ENCODE results near the gene NRAP. TPM values are rescaled to one million over a fixed set of nuclear protein-coding genes. Genes with fewer than 3 reads are reported as not detected.

NRAP gene
- total RNA-seq, 1 donor from 2014 or later = not detected

DNA sequence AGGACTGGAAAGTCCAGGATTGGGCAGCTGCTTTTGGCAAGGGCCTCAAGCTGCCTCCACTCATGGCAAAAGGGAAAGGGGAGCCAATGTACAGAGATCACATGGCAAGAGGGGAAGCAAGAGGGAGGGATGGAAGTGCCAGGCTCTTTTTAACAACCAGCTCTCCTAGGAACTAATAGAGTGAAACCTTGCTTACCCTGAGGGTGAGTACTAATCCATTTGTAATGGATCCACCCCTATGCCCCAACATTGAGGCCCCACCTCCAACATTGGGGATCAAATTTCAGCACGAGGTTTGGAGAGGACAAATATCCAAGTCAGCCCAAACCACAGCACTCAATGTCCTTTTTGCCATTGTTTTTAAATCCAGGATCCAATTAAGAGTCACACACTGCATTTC is 98.5 kb downstream of the NRAP start:
- intact Hi-C loops (cut with micrococcal nuclease) = no loop called here

DNA sequence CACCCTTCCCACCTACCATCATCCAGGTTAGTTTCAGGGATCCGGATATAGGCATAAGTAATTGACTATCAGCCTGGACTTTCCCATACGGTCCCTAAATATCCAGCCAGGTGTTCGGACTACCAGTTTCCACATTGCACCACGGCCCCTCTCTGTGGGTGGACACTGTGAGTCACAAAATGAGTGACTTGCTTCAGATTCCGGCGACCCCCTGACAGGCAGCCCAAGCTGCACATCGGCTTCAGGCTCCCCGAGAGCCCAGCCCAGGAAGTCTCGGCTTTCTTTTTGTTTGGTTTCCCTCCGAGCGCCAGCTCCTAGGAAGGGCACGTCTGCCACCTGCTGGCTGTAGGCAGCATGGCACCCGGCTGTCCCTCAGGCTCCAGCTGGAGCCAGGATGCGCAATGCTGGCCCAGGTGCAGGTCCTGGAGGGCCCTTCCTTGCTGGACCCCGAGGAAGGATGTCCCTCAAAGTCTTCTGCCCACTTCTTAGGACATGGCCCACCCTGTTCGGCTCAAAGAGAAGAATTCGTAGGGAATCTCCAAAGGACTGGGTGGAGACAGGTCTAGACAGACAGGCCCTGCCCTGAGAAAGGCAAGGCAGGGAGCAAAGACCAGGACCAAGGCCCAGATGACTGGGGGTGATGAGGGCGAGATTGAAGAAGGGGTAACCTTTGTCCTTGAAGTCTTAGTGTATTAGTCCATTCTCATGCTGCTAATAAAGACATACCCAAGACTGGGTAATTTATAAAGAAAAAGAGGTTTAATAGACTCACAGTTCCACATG is 100.3 kb downstream of the NRAP start:
- intact Hi-C loops (cut with micrococcal nuclease) = loop anchor here (5.0 kb wide), 1 partner anchor 1091 kb away; no protein-coding TSS in a partner anchor

DNA sequence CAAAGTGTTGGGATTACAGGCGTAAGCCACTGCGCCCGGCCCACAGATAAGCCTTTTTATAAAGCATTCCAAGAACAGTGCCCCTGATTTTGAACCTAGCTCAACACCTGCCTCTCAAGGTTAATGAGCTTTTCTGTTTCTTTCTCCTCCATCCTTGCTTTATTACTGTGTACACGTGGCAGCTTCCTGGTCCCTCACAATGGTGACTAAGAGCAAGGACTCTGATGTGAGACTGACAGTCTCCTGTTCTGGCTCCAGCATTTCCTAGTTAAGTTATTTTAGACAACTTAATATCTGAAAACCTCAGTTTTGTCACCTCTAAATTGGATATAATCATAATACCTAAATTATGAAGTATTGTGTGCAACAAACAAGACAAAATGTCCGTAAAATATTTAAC is 101.1 kb downstream of the NRAP start:
- intact Hi-C loops (cut with micrococcal nuclease) = loop anchor here (5.0 kb wide), 1 partner anchor 1090 kb away; no protein-coding TSS in a partner anchor

DNA sequence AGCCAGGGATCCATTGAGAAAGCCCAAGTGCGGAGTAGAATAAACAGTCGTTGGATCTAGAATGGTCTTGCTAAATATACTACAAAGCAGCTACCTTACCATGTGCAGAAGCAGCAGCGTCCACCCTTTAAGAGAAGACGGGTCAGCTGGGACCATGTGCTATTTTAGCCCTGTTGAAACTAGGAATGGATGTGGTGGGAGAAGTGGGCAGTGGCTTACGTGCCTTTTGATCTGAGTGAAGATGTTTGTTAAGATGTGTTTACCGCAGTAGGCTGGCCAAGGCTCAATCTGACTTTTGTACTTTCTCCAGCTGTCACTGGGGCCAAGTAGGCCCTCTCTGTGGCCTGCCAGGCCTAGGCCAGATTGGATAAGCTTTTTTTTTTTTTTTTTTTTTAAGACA is 101.8 kb downstream of the NRAP start:
- intact Hi-C loops (cut with micrococcal nuclease) = loop anchor here (5.0 kb wide), 1 partner anchor 1090 kb away; no protein-coding TSS in a partner anchor

DNA sequence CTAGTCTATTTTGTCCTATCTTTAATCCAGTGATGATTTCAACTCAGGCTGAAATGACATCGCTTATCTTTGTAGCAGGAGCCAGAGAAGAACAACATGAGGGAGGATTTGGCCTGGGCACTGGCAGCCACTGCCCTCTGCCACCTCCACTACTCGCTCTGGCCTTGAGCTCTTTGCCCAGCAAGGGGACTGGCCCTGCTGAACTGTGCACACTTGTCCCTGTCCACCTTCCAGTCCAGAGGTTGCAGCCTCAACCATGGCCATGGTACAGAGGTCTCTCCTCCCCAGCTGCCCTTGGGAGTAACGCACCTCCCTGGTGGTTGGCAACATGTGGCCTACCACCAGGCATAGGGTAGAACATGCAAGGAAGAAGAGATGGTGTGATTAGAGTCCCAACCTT is 102.6 kb downstream of the NRAP start:
- intact Hi-C loops (cut with micrococcal nuclease) = loop anchor here (5.0 kb wide), 1 partner anchor 1089 kb away; no protein-coding TSS in a partner anchor

DNA sequence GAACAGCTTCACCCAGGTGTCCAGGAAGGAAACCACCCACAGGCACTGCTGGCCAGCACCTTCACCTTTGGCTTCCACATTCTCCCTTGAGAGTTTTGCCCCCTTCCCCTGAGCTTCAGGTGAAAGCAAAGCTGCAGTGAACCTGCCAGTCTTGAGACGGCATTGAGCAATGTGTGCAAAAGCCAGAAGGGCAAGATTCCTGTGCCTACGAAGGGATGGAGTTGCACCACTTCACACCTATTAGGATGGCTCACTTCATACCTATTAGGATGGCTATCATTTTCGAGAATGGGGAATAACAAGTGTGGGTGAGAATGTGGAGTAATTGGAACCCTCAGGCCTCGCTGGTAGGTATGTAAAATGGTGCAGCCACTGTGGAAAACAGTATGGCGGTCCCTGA is 103.8 kb downstream of the NRAP start:
- intact Hi-C loops (cut with micrococcal nuclease) = loop anchor here (5.0 kb wide), 1 partner anchor 1088 kb away; no protein-coding TSS in a partner anchor

DNA sequence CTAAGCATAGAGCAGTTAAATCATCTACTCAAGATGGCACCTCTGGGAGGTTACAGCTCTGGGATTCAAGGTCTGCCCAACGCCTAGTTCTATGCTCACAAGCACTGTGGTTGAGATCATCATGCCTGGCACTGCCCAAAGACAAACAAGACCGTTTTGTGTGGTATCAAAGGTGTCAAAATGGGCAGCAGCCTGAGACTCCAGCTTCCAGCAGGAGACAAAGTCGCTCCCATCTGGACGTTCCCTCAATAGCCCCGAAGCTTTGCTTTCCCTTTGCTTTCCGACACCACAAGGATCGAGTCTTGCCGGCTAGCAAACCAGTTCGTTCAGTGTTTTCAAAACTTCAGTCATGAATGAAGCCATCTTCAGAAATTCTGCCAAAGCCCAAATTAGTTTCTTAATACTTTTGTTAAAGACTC is 105.9 kb downstream of the NRAP start:
- intact Hi-C loops (cut with micrococcal nuclease) = no loop called here

DNA sequence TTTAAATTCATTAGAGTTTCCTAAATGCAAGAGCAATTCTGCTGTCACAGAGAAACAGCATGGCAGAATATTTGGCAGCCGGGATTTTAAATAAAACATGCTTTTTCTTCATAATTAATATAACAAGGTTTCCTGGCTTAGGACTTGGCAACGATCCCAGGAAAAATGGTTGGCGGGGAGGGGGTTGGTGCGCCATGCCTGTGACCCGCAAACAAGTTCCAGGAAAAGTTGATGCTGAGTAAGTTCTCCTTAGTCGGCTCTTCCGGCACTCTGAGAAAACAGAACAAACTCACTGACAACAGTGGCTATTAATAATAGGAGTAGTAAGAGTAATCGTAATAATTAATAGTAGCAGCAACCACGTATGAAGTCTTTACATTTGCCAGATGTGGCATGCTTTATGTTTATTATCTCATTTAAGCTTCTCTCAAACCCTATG is 106.4 kb downstream of the NRAP start:
- intact Hi-C loops (cut with micrococcal nuclease) = no loop called here

DNA sequence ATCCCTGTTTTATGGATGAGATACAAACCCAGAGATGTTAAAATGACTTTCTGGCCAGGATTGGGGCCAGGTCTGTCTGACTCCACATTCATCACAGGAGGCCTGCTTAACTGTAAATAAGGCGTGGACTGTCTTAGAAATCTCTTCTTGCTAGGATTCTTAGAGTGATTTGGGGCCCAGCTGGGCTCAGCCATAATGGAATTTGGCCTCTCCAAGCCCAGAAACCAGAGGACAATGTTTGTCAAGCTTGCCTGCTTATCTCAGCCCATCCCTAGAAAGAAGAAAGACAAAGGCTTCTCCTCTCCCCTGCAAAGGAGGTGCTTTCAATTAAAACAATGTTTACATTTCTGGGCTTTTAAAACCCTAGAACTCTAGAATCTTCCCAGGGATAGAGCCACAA is 108.1 kb downstream of the NRAP start:
- intact Hi-C loops (cut with micrococcal nuclease) = no loop called here

DNA sequence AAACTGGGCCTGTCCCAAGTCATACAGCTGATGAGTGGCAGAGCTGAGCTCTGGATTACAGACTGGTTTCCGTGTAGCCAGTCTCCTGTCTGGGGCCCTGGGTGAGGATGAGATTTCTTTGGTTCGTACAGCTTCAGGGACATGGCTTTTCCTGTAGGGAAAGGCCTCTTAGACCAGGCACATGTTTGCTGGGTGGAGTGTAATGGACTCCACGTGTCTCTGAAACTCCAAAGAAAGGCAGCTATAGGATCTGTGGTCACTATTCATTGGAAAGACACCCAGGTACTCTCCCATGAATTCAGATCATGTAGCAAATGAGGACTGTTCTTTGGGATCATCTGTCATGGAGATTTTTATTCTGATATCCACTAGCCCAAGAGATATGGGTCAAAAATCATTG is 108.6 kb downstream of the NRAP start:
- intact Hi-C loops (cut with micrococcal nuclease) = no loop called here

DNA sequence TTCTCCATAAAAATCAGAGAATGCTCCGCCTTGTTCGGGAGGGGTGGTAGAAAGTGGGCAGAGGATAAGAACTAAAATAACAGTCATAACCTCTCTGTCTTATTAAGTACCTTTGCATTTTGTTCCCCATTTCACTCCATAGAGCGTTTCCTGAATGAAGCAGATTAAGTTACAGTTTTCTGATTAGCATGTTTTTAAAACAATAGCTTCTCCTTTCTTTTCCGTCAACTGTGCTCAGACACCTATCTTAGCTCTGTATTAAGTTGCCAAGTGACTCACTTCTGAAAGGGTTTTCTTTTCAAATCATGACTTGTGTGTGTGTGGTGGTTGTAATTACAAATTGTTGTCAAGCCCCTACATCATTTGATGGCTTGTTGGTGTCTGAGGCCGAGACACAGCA is 109.6 kb downstream of the NRAP start:
- intact Hi-C loops (cut with micrococcal nuclease) = no loop called here

DNA sequence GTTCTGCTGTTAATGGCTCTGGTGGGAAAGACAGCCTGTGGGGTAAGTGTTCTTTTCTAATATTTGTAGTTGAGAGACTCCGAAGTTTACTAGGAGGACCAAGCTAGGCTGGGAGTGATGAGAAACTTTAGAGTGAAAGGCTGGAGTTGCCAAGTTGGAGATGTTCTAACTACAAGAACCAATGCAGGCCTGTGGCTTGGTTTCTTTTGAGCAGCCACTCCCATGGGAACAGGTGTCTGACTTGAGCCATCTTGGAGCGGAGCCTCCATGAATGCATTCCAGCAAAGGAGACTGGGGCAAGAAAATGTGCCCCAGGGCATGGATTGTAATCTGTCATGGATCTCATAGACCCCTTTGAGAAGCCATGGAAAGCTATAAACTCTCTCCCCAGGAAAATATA is 110.7 kb downstream of the NRAP start:
- intact Hi-C loops (cut with micrococcal nuclease) = no loop called here

DNA sequence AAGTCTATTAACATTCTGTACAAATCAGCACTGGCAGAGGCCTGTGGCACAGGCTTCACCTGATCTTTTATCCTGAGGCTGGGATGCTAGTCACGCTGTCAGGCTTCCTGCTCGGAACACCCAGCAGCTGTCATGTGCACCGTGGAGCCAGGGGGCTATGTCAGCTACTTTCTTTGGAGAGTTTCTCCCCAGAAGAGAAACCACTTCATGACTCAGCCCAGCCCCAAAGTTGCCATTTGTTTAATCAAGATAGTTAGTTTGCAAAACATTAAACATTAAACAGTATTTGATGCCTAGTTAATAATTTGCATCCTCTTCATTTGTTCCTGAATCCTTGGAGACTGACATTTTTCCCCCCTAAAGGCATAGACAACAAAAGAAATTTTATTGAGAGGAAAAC is 111.1 kb downstream of the NRAP start, which contains the start of gene HABP2:
Gene HABP2 (plus strand): TSS at position 353 of the 400 bp plus-strand sequence. CDS start 69 bp downstream, outside the sequence.
- intact Hi-C loops (cut with micrococcal nuclease) = no loop called here

DNA sequence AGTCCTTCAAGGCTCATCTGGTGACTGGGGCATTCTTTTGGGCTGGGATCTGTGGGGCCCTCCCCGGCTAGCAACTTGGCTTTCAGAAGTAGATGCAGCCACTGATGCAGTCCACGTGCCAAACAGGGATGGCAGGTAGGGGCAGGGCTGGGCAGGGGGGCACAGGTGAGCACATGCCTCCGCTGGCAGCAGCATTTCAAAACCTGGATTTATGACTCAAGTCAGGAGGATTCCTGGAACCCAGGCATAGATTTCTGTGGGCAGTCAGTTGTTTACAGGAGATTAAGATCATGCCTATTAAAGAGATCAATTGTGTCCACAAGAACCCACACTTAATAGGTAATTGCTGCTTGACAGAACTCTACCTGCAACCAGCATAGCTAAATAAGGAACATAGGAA is 111.8 kb downstream of the NRAP start:
- intact Hi-C loops (cut with micrococcal nuclease) = no loop called here

DNA sequence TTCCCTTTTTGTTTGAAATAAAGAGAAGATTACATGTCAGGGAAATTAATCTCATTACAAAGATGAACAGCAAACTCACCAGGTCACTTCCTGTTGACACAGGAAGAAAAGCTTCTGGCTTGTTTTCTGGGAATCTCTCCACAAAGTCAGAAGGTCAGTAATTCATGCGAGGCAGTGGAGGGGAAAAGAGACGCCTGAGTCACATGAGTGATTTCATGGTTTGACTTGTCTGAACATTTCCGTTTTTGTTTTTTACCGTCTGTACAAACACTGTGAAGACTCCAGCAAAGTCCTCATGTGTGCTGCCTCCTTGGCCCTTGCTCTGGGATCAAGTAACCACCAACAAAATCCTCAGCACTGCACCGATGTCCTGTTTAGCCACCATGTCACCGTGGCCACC is 113.5 kb downstream of the NRAP start:
- intact Hi-C loops (cut with micrococcal nuclease) = no loop called here

DNA sequence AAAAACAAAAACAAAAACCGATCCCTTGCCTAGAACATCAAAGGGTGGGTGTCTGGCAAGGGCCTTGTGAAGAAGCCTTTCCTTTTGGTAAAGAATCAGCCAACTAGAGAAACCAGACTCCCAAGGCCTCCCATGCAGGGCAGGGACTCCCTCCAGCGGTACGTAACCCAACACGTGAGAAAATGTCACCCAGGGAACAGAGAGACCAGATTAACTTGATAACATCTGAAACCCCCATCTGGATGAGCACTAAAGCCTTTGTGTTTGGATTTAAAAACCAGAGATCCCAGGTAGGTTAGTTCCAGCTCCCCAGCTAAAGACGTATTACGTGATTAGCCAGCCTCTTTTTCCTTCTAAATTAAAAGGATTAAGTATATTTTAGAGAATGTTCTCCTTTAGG is 114.0 kb downstream of the NRAP start:
- intact Hi-C loops (cut with micrococcal nuclease) = no loop called here

DNA sequence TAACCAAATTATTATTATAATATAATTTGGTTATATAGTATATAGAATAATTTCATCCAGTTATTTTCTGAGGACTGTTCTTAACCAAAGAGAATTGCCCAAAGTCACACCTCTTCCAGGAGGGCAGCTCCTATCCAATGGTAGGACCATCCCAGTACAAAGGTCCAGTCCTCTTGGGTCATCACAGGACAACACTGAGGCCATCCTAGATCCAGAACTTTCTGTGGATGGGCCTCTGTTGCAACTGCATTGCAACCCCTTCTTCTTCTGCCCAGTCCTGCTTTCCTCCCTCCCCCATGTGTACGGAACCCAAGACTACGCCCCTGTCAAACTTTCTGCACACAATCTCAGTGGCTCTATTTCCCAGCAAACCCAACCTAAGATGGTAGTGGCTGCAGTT is 116.4 kb downstream of the NRAP start:
- intact Hi-C loops (cut with micrococcal nuclease) = no loop called here

DNA sequence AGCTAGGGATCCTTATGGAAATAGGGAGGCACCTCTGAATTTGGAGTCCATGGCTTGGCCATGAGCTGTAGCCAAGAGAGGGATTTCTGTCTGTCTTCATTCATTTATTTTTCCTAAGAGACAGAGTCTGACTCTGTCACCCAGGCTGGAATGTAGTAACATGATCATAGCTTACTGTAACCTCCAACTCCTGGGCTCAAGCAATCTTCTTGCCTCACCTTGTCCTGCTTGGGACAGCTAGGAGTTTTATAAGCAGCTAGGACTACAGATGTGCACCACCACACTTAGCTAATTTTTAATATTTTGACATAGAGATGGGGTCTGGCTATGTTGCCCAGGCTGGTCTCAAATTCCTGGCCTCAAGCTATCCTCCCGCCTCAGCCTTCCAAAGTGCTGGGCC is 119.4 kb downstream of the NRAP start:
- intact Hi-C loops (cut with micrococcal nuclease) = no loop called here

DNA sequence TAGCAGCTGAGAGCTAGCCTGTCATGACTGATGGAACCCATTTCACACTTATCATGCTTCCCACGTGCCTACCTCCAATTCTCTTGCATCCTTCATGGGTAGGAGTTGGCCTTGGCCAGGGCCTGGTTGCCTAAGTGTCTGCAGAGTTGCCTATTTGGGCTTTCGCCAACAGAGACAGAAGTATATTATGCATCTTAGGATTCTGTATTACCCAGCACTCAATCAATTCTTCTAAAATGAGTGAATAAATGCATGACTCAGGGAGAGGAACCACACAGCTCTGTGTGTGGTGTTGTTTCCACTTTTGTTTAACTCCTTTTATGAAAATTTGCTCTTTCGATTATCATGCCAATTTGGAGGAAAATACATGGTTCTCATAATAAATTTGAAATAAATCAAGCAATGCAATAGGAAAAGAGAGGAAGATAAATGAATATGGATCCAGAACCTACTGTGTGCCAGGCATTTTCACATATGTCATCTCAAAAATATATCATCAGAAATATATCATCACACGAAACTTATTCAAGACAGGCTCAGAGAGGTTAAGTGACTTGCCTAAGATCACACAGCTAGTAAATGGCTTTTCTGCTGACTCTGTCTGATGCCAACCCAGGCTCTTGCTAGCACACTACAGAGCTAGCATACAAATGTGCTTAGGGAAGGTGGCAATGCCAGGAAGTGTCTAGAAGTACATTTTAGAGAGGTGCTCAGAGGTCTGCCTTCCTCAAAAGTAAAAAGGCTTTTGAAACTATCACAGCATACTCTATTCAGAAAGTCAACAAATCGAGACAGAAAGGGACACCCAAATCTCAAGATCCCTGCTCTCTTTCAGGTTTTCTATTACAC is 120.5 kb downstream of the NRAP start:
- intact Hi-C loops (cut with micrococcal nuclease) = no loop called here

DNA sequence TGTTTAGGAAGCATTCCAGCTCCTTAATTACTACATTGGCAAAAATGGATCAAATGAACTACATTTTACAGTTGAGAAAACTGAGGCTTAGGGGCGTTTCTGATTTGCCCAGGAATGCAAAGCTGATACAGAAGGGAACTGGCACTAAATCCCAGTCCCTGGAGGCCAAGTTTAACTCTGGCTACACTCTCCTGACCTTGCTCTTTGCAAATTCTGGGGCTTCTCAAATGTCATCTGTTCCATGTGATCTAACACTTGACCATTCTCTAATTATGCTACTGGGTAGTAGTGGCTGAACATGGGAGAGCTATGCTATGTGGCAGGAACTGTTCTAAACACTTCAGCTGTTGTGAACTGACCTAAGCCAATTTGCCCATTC is 122.3 kb downstream of the NRAP start:
- intact Hi-C loops (cut with micrococcal nuclease) = no loop called here

DNA sequence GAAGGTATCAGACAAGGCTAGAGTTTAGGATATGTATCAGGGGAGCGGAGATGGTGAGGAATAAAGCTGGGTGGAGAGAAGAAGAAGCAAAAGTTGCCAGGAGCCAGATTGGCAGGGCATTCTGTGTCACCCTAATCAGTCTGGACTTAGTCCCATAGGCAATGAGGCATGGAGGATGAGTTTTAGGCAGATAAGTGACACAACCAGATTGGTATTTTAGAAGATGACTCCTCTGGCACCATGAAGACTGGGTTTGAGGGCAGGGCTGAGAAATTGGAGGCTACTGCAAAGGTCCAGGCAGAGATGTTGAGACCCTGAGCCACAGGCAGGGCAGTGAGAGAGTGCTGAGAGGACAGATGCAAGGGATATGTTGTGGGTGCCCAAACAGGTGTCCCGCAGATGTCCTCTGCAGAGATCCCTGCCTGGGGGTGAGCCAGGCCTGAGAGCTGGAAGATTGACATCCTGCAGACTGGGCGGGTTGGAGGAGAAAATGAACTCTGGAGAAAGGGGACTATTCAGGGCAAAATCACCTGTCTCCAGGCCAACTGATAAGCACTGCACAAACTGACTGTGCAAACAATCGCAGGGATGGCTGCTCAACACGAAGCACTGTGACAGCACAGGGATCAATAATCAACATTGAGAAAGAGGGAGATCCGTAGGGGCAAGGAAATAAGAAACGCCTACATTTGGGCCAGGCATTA is 122.8 kb downstream of the NRAP start:
- intact Hi-C loops (cut with micrococcal nuclease) = no loop called here

DNA sequence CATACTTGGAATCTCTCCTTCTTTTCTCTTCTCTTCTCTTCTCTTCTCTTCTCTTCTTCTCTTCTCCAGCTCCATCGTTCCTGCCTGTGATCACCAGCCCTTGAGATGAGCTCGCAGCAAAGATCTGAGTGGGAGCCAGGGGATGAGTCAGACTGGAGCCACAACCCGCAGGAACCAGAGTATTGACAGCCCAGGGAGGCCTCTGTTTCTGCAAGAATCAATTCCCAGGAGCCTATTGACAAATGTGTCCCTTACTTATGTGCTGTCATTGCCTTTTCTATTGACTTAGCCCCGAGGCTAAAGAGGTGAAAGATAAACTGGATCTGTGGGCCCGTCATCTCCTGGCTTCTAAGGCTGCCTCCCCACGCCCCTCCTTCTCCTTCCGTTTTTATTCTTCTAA is 124.1 kb downstream of the NRAP start:
- intact Hi-C loops (cut with micrococcal nuclease) = no loop called here
